ENCODE measurements around the gene DISC1.

DNA sequence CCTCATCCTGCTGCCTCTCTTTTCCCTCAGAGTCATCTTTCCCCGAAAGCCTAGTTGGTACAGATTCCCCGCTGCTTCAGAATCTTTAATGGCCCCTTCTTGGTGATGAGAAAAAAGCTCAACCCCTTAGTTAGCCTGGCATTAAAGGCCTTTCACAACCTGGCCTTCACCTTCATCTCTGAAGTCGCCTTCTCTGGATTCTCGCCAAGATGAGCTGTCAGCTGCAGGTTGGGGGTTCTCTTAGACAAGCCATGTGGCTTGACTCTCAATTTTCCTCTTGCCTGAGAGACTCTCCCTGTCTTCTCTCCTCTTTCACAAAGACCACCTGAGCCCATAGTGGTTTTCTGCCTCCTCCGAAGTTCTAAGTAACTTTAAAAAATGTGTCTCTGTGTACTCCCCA, 15.5 kb upstream of the DISC1 start:
- TF ChIP-seq, protein P1, sequence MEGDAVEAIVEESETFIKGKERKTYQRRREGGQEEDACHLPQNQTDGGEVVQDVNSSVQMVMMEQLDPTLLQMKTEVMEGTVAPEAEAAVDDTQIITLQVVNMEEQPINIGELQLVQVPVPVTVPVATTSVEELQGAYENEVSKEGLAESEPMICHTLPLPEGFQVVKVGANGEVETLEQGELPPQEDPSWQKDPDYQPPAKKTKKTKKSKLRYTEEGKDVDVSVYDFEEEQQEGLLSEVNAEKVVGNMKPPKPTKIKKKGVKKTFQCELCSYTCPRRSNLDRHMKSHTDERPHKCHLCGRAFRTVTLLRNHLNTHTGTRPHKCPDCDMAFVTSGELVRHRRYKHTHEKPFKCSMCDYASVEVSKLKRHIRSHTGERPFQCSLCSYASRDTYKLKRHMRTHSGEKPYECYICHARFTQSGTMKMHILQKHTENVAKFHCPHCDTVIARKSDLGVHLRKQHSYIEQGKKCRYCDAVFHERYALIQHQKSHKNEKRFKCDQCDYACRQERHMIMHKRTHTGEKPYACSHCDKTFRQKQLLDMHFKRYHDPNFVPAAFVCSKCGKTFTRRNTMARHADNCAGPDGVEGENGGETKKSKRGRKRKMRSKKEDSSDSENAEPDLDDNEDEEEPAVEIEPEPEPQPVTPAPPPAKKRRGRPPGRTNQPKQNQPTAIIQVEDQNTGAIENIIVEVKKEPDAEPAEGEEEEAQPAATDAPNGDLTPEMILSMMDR (IDR thresholded peaks at IDR 0.05; ENCODE audit: insufficient read depth, low read length, poor library complexity, severe bottlenecking) = no peak
- TF ChIP-seq EZH2phosphoT487 (conservative IDR thresholded peaks at IDR 0.05; ENCODE audit: low read length) = no peak
